ENCODE data around the gene PARPBP. TPM values are rescaled to one million over a fixed set of nuclear protein-coding genes. Genes with fewer than 3 reads are reported as not detected.
"Not testable (repeated sequence)": the region's sequence is repeated elsewhere in the genome, so short reads cannot be mapped to it uniquely, and the experiment has no call there.

The PARPBP gene
- total RNA-seq, 2 experiments from 2014 or later: 32.9 to 48.3 TPM

DNA sequence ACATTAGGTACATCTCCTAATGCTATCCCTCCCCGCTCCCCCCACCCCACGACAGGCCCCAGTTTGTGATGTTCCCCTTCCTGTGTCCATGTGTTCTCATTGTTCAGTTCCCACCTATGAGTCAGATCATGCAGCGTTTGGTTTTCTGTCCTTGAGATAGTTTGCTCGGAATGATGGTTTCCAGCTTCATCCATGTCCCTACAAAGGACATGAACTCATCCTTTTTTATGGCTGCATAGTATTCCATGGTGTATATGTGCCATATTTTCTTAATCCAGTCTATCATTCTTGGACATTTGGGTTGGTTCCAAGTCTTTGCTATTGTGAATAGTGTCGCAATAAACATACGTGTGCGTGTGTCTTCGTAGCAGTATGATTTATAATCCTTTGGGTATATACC is 17.6 kb downstream of the PARPBP start:
- H3K4me3 ChIP-seq (ENCODE audit: low read depth, low read length, poor library complexity, severe bottlenecking); H3K9me3 ChIP-seq (ENCODE audit: low read length); H3K4me2 ChIP-seq (ENCODE audit: low read length); H3K9me2 ChIP-seq (ENCODE audit: insufficient read depth, low read length); H3K27ac ChIP-seq (ENCODE audit: low read depth, low read length, poor library complexity, severe bottlenecking); H3K4me1 ChIP-seq (ENCODE audit: insufficient read depth, low read length, poor library complexity, severe bottlenecking); CTCF ChIA-PET (ENCODE audit: unreplicated experiment); intact Hi-C loops (cut with micrococcal nuclease; ENCODE audit: unreplicated experiment); DNase-seq (ENCODE audit: low spot score); BruUV-seq (replicated peaks); H2AFZ ChIP-seq (ENCODE audit: low read length); H4K20me1 ChIP-seq (ENCODE audit: insufficient read depth, low read length): not testable (repeated sequence)
- Histone ChIP-seq H3K79me2 (ENCODE audit: insufficient read depth, low read depth, low read length) (peaks cover 18% of the 10 kb centered on the region), H3K36me3 (ENCODE audit: insufficient read depth, low read length) (peaks cover 62% of the 10 kb centered on the region)
- POLR2A ChIA-PET: interaction anchor here (4.1 kb wide), 1 partner anchor 14 kb away, joined by 18 read pairs; no protein-coding TSS in a partner anchor

DNA sequence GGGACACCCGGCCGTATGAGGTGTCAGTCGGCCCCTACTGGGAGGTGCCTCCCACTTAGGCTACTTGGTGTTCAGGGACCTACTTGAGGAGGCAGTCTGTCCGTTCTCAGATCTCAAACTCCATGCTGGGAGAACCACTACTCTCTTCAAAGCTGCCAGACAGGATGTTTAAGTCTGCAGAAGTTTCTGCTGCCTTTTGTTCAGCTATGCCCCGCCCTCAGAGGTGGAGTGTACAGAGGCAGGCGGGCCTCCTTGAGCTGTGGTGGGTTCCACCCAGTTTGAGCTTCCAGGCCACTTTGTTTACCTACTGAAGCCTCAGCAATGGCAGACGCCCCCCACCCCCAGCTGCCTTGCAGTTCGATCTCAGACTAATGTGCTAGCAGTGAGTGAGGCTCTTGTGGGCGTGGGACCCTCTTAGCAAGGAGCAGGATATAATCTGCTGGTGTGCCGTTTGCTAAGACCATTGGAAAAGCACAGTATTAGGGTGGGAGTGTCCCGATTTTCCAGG is 22.9 kb downstream of the PARPBP start:
- H3K4me1 ChIP-seq (ENCODE audit: insufficient read depth, low read length, poor library complexity, severe bottlenecking); H4K20me1 ChIP-seq (ENCODE audit: insufficient read depth, low read length); DNase-seq (ENCODE audit: low spot score); H3K4me3 ChIP-seq (ENCODE audit: low read depth, low read length, poor library complexity, severe bottlenecking); H2AFZ ChIP-seq (ENCODE audit: low read length); H3K9me2 ChIP-seq (ENCODE audit: insufficient read depth, low read length); H3K4me2 ChIP-seq (ENCODE audit: low read length); CTCF ChIA-PET (ENCODE audit: unreplicated experiment); H3K27ac ChIP-seq (ENCODE audit: low read depth, low read length, poor library complexity, severe bottlenecking); H3K9me3 ChIP-seq (ENCODE audit: low read length); BruUV-seq (replicated peaks); intact Hi-C loops (cut with micrococcal nuclease; ENCODE audit: unreplicated experiment): not testable (repeated sequence)
- Histone ChIP-seq H3K36me3 (ENCODE audit: insufficient read depth, low read length) (peaks cover 46% of the 10 kb centered on the region), H3K79me2 (ENCODE audit: insufficient read depth, low read depth, low read length) (peaks cover 18% of the 10 kb centered on the region; the same call in 1 of the 2 replicates)
- POLR2A ChIA-PET: interaction anchor here (1.6 kb wide), 1 partner anchor 23 kb away, joined by 3 read pairs; the partner anchor contains the start of genes NUP37 and PARPBP

DNA sequence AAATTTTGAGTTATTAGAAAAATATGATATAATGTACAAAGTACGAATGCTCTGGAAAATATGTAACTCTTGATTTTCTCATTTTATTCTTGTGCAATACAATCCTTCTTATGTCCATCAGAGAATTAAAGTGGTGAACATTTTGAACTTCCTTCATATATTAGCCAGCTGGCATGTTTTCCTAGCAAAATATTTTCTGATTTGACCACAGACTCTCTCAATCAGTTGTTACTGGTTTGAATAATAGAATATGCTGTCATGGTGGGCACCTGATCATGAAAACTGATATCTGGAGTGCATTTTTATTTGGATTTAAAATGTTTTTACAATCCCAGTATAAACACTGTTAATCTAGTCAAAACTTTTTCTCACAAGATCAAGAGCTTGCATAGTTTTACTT is 24.2 kb downstream of the PARPBP start:
- ChIA-PET CTCF (ENCODE audit: unreplicated experiment) (no interaction called here), POLR2A (no interaction called here)
- Histone ChIP-seq H3K79me2 (ENCODE audit: insufficient read depth, low read depth, low read length) (peaks cover 18% of the 10 kb centered on the region; the same call in 1 of the 2 replicates), H3K9me2 (ENCODE audit: insufficient read depth, low read length) (no peaks in the 10 kb centered on the region), H4K20me1 (ENCODE audit: insufficient read depth, low read length) (no peaks in the 10 kb centered on the region), H3K9me3 (ENCODE audit: low read length) (peaks cover 8% of the 10 kb centered on the region; the same call in 1 of the 2 replicates), H3K36me3 (ENCODE audit: insufficient read depth, low read length) (peaks cover 46% of the 10 kb centered on the region), H3K4me3 (ENCODE audit: low read depth, low read length, poor library complexity, severe bottlenecking) (no peak overlapping the region), H2AFZ (ENCODE audit: low read length) (no peak overlapping the region), H3K27ac (ENCODE audit: low read depth, low read length, poor library complexity, severe bottlenecking) (no peak overlapping the region), H3K4me1 (ENCODE audit: insufficient read depth, low read length, poor library complexity, severe bottlenecking) (no peaks in the 10 kb centered on the region), H3K4me2 (ENCODE audit: low read length) (no peak overlapping the region)
- no peak for DNase-seq (ENCODE audit: low spot score)
- no TSS peak for BruUV-seq (replicated peaks)
- intact Hi-C loops (cut with micrococcal nuclease; ENCODE audit: unreplicated experiment): no loop called here
- no peak for TF ChIP-seq EZH2phosphoT487 (IDR thresholded peaks at IDR 0.05; ENCODE audit: borderline replicate concordance, low read depth, low read length)
- TF ChIP-seq, protein P1, sequence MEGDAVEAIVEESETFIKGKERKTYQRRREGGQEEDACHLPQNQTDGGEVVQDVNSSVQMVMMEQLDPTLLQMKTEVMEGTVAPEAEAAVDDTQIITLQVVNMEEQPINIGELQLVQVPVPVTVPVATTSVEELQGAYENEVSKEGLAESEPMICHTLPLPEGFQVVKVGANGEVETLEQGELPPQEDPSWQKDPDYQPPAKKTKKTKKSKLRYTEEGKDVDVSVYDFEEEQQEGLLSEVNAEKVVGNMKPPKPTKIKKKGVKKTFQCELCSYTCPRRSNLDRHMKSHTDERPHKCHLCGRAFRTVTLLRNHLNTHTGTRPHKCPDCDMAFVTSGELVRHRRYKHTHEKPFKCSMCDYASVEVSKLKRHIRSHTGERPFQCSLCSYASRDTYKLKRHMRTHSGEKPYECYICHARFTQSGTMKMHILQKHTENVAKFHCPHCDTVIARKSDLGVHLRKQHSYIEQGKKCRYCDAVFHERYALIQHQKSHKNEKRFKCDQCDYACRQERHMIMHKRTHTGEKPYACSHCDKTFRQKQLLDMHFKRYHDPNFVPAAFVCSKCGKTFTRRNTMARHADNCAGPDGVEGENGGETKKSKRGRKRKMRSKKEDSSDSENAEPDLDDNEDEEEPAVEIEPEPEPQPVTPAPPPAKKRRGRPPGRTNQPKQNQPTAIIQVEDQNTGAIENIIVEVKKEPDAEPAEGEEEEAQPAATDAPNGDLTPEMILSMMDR (conservative IDR thresholded peaks at IDR 0.05; ENCODE audit: low read length): no peak

DNA sequence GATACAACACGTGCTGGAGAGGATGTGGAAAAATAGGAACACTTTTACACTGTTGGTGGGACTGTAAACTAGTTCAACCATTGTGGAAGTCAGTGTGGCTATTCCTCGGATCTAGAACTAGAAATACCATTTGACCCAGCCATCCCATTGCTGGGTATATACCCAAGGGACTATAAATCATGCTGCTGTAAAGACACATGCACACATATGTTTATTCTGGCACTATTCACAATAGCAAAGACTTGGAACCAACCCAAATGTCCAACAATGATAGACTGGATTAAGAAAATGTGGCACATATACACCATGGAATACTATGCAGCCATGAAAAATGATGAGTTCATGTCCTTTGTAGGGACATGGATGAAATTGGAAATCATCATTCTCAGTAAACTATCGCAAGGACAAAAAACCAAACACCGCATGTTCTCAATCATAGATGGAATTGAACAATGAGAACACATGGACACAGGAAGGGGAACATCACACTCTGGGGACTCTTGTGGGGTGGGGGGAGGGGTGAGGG is 27.1 kb downstream of the PARPBP start:
- intact Hi-C loops (cut with micrococcal nuclease; ENCODE audit: unreplicated experiment); H3K4me3 ChIP-seq (ENCODE audit: low read depth, low read length, poor library complexity, severe bottlenecking); POLR2A ChIA-PET; CTCF ChIA-PET (ENCODE audit: unreplicated experiment); H3K4me2 ChIP-seq (ENCODE audit: low read length); H3K4me1 ChIP-seq (ENCODE audit: insufficient read depth, low read length, poor library complexity, severe bottlenecking); H3K27ac ChIP-seq (ENCODE audit: low read depth, low read length, poor library complexity, severe bottlenecking); H4K20me1 ChIP-seq (ENCODE audit: insufficient read depth, low read length); H2AFZ ChIP-seq (ENCODE audit: low read length); DNase-seq (ENCODE audit: low spot score); H3K9me3 ChIP-seq (ENCODE audit: low read length); H3K9me2 ChIP-seq (ENCODE audit: insufficient read depth, low read length); BruUV-seq (replicated peaks): not testable (repeated sequence)
- peaks cover 64% of the 10 kb centered on the region for H3K36me3 ChIP-seq (ENCODE audit: insufficient read depth, low read length)
- H3K79me2 ChIP-seq (ENCODE audit: insufficient read depth, low read depth, low read length): peaks cover 16% of the 10 kb centered on the region; the same call in 1 of the 2 replicates

DNA sequence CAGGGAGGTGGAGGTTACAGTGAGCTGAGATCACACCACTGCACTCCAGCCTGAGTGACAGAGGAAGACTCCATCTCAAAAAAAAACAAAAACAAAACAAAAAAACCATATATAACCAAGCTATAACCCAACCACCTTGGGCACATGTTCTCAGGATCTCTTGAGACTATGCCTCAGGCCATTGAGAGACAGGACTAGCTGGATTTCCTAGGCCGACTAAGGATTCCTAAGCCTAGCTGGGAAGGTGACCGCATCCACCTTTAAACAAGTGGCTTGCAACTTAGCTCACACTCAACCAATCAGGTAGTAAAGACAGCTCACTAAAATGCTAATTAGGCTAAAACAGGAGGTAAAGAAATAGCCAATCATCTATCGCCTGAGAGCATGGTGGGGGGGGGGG is 35.2 kb downstream of the PARPBP start:
- H4K20me1 ChIP-seq (ENCODE audit: insufficient read depth, low read length); H3K4me3 ChIP-seq (ENCODE audit: low read depth, low read length, poor library complexity, severe bottlenecking); DNase-seq (ENCODE audit: low spot score); H3K9me3 ChIP-seq (ENCODE audit: low read length); H3K4me1 ChIP-seq (ENCODE audit: insufficient read depth, low read length, poor library complexity, severe bottlenecking); H3K9me2 ChIP-seq (ENCODE audit: insufficient read depth, low read length); H3K4me2 ChIP-seq (ENCODE audit: low read length); H3K79me2 ChIP-seq (ENCODE audit: insufficient read depth, low read depth, low read length); BruUV-seq (replicated peaks); intact Hi-C loops (cut with micrococcal nuclease; ENCODE audit: unreplicated experiment); H3K27ac ChIP-seq (ENCODE audit: low read depth, low read length, poor library complexity, severe bottlenecking); H2AFZ ChIP-seq (ENCODE audit: low read length): not testable (repeated sequence)
- H3K36me3 ChIP-seq (ENCODE audit: insufficient read depth, low read length): peaks cover 44% of the 10 kb centered on the region
- CTCF ChIA-PET (ENCODE audit: unreplicated experiment): interaction anchor here (0.6 kb wide), 1 partner anchor 21 kb away, joined by 3 read pairs; no protein-coding TSS in a partner anchor
- POLR2A ChIA-PET: interaction anchor here (0.6 kb wide), 1 partner anchor 728 kb away, joined by 3 read pairs; no protein-coding TSS in a partner anchor
